Measurements from ENCODE around the gene TMEM273.

GRCh38 chr10:49154641-49155040 lies 33.5 kb downstream of the TMEM273 start:
- TF ChIP-seq CTCF (IDR thresholded peaks at IDR 0.05; ENCODE audit: low read length): no peak
- no peak for TF ChIP-seq EZH2 (IDR thresholded peaks at IDR 0.05; ENCODE audit: borderline replicate concordance, low read length)

Data from OCI-LY1 (cell line).